Loucy (cell line): Measurements from ENCODE around the gene PUS10.
"Not testable (repeated sequence)": the region's sequence is repeated elsewhere in the genome, so short reads cannot be mapped to it uniquely, and the experiment has no call there.

ENCODE experiments used
- H2AFZ ChIP-seq: fragments of 200-600 bp; sonication (generic); 2 replicates; pipeline ENCODE4 v1.6.0; 2016; ENCODE audit warnings: antibody characterized with exemption, mild to moderate bottlenecking, low read length, moderate library complexity
- H3F3A ChIP-seq: fragments of 200-600 bp; 2 replicates; pipeline ENCODE4 v1.6.0; 2016; ENCODE audit warnings: antibody characterized with exemption, low read depth, mild to moderate bottlenecking
- H3K27me3 ChIP-seq: fragments of 200-600 bp; sonication (generic); 2 replicates; pipeline ENCODE4 v1.6.1; 2014; ENCODE audit warnings: low read length, mild to moderate bottlenecking; ENCODE audit not compliant: insufficient read depth, poor library complexity, severe bottlenecking
- H3K36me3 ChIP-seq: fragments of 200-600 bp; sonication (generic); 2 replicates; pipeline ENCODE4 v1.6.1; 2016; ENCODE audit warnings: low read length; ENCODE audit not compliant: insufficient read depth
- H3K4me1 ChIP-seq: fragments of 200-600 bp; sonication (generic); 2 replicates; pipeline ENCODE4 v1.5.1; 2014; ENCODE audit warnings: low read length, mild to moderate bottlenecking; ENCODE audit not compliant: insufficient read depth, poor library complexity, severe bottlenecking
- H3K4me2 ChIP-seq: fragments of 200-600 bp; sonication (generic); 2 replicates; pipeline ENCODE4 v1.6.0; 2014; ENCODE audit warnings: antibody characterized with exemption, low read length, low read depth, mild to moderate bottlenecking; ENCODE audit not compliant: poor library complexity, severe bottlenecking
- H3K4me3 ChIP-seq: fragments of 200-600 bp; sonication (generic); 2 replicates; pipeline ENCODE4 v1.5.1; 2014; ENCODE audit warnings: low read length, mild to moderate bottlenecking, mixed read lengths; ENCODE audit not compliant: poor library complexity, severe bottlenecking
- H3K79me2 ChIP-seq: fragments of 200-600 bp; sonication (generic); 2 replicates; pipeline ENCODE4 v1.6.1; 2014; ENCODE audit warnings: low read length; ENCODE audit not compliant: insufficient read depth
- H3K9ac ChIP-seq: fragments of 200-600 bp; sonication (generic); 2 replicates; pipeline ENCODE4 v1.6.0; 2014; ENCODE audit warnings: mild to moderate bottlenecking, low read depth, low read length, moderate library complexity; ENCODE audit not compliant: poor library complexity, severe bottlenecking
- H3K9me2 ChIP-seq: fragments of 200-600 bp; sonication (generic); replicated peaks from 2 replicates; pipeline ENCODE4 v1.6.1; 2016; ENCODE audit warnings: low read depth, low read length, mixed read lengths
- H3K9me3 ChIP-seq: fragments of 200-600 bp; sonication (generic); 2 replicates; pipeline ENCODE4 v1.6.1; 2014; ENCODE audit warnings: mild to moderate bottlenecking, antibody characterized with exemption, low read length, low read depth; ENCODE audit not compliant: insufficient read depth
- H4K20me1 ChIP-seq: fragments of 200-600 bp; sonication (generic); 2 replicates; pipeline ENCODE4 v1.6.0; 2014; ENCODE audit warnings: antibody characterized with exemption, low read length, mild to moderate bottlenecking; ENCODE audit not compliant: insufficient read depth, poor library complexity, severe bottlenecking
- CTCF ChIP-seq: fragments of 200-600 bp; sonication (generic); conservative IDR thresholded peaks from 2 replicates; pipeline ENCODE4 v1.5.1; 2014; ENCODE audit warnings: mild to moderate bottlenecking, antibody characterized with exemption, low read length
- EZH2phosphoT487 ChIP-seq: fragments of 200-600 bp; IDR thresholded peaks from 2 replicates; pipeline ENCODE4 v1.6.1; 2018; ENCODE audit warnings: antibody characterized with exemption, mild to moderate bottlenecking, moderate library complexity, borderline replicate concordance

Gene PUS10

GRCh38 chr2:61013382-61013781 is 4.7 kb downstream of the PUS10 start:
- no peak overlapping the region for H3K4me2 ChIP-seq

GRCh38 chr2:61012303-61012702 is 5.8 kb downstream of the PUS10 start:
- H3K9me3 ChIP-seq, H3F3A ChIP-seq, H2AFZ ChIP-seq, H3K9ac ChIP-seq, H4K20me1 ChIP-seq, H3K4me3 ChIP-seq, H3K4me1 ChIP-seq, H3K36me3 ChIP-seq, H3K27me3 ChIP-seq, H3K9me2 ChIP-seq, H3K4me2 ChIP-seq: not testable (repeated sequence)
- H3K79me2 ChIP-seq, result peaks cover 11% of the 10 kb centered on the region

More at GRCh38 chr2:61013382-61013781, 4.7 kb downstream of the PUS10 start:
- Histone ChIP-seq H3K4me1 (peaks cover 12% of the 10 kb centered on the region), H3K9ac (no peak overlapping the region), H4K20me1 (peaks cover 3% of the 10 kb centered on the region), H3K27me3 (no peaks in the 10 kb centered on the region), H3K4me3 (no peak overlapping the region), H3F3A (no peaks in the 10 kb centered on the region), H3K9me3 (no peaks in the 10 kb centered on the region), H3K36me3 (no peaks in the 10 kb centered on the region), H2AFZ (no peak overlapping the region), H3K79me2 (peaks cover 20% of the 10 kb centered on the region), H3K9me2 (no peaks in the 10 kb centered on the region)
- no peak for TF ChIP-seq CTCF
- TF ChIP-seq EZH2phosphoT487, result no peak

- Histone ChIP-seq H3K79me2 (peaks cover 8% of the 10 kb centered on the region), H2AFZ (no peak overlapping the region), H3K4me1 (peaks cover 9% of the 10 kb centered on the region), H3K4me2 (no peak overlapping the region), H3K4me3 (no peak overlapping the region), H3K36me3 (no peaks in the 10 kb centered on the region), H3F3A (no peaks in the 10 kb centered on the region), H3K9me2 (no peaks in the 10 kb centered on the region), H3K27me3 (no peaks in the 10 kb centered on the region), H4K20me1 (no peaks in the 10 kb centered on the region), H3K9ac (no peak overlapping the region), H3K9me3 (no peaks in the 10 kb centered on the region)
- no peak for TF ChIP-seq CTCF
- no peak for TF ChIP-seq EZH2phosphoT487
Observed at GRCh38 chr2:61011678-61012077, 6.4 kb downstream of the PUS10 start.

GRCh38 chr2:61009355-61009754 is 8.7 kb downstream of the PUS10 start:
- Histone ChIP-seq H3K4me2 (no peak overlapping the region), H2AFZ (no peak overlapping the region), H3K9me3 (no peaks in the 10 kb centered on the region), H3K4me3 (no peak overlapping the region), H3K79me2 (no peaks in the 10 kb centered on the region), H3K9me2 (no peaks in the 10 kb centered on the region), H3K4me1 (no peaks in the 10 kb centered on the region), H3K9ac (no peak overlapping the region), H3F3A (no peaks in the 10 kb centered on the region), H3K27me3 (no peaks in the 10 kb centered on the region), H3K36me3 (no peaks in the 10 kb centered on the region), H4K20me1 (no peaks in the 10 kb centered on the region)
- TF ChIP-seq CTCF, result no peak
- no peak for TF ChIP-seq EZH2phosphoT487
